Hindlimb muscle (tissue), 1 donor: ENCODE measurements around the gene VWA5A. TPM values are rescaled to one million over a fixed set of nuclear protein-coding genes. Genes with fewer than 3 reads are reported as not detected.
"Not testable (repeated sequence)": the region's sequence is repeated elsewhere in the genome, so short reads cannot be mapped to it uniquely, and the experiment has no call there.

Experiments
- DNase-seq: peaks from one replicate; pipeline ENCODE4 v3.0.0-alpha.2; 2013
- polyA plus RNA-seq: library from polyadenylated mRNA; unstranded; fragments of 120-200 nt; gene quantifications from one replicate; pipeline ENCODE4 v1.2.1, GENCODE V29; 2013; ENCODE audit not compliant: insufficient read length

The VWA5A gene
- polyA plus RNA-seq, 1 donor = 101 TPM

DNA sequence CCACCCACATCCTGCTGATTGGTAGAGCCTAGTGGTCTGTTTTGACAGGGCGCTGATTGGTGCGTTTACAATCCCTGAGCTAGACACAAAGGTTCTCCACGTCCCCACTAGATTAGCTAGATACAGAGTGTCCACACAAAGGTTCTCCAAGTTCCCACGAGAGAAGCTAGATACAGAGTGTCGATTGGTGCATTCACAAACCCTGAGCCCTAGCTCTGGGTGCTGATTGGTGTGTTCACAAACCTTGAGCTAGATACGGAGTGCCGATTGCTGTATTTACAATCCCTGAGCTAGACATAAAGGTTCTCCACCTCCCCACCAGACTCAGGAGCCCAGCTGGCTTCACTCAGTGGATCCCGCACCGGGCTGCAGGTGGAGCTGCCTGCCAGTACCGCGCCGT lies 55.1 kb downstream of the VWA5A start:
- DNase-seq = not testable (repeated sequence)

GRCh38 chr11:124170801-124171586 lies 55.7 kb downstream of the VWA5A start:
- DNase-seq = no peak

- DNase-seq = no peak
Measured at GRCh38 chr11:124172101-124172500, 56.9 kb downstream of the VWA5A start.

GRCh38 chr11:124172599-124172998 lies 57.3 kb downstream of the VWA5A start:
- no peak for DNase-seq

DNA sequence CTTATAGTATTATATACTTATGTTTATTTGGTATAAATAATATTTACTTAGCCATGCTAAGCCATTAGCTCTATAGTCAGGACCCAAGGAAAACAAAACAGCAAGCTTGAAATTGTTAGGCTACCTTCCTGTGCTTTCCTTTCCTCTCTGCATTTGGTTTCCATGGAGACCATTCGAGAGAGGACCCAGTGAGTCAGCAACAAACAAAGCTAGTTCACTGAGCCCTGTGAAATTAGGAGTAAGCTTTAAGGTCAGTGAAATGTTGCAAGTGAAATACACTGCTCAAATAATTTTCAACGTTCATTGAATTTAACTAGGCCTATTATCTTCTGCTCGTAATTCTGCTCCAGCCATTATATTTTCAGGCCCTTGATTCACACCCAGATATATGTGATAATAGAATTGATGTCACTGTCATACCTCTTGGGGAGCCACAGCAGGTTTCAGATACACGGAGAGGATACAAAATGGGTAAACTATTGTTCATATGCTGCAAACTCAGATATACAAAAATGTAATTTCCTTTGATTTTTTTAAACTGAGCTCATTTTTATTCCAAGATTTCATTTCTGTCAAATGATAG lies 58.8 kb downstream of the VWA5A start:
- no peak for DNase-seq

GRCh38 chr11:124176925-124177715 lies 61.9 kb downstream of the VWA5A start:
- DNase-seq = no peak

- DNase-seq = no peak
Measured at GRCh38 chr11:124179310-124179709, 64.1 kb downstream of the VWA5A start.

DNA sequence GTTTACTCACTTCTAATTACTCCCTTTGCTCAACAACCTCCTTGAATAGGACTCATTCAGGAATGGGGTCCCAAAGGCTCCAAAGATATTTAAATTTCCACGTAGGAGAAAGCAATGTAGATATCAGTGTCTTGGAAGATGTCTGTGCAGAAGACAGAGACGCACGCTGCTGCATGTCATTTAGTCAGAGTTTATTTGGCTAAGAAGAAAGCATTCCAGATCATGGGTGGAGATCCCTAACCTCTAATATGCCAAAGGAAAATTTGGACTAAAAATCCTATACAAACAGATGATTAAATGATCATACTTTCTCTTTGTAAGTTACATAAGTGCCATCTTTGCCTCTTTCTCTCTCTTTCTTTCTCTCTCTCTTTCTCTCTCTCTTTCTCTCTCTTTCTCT lies 67.8 kb downstream of the VWA5A start, which contains the start of gene OR10D3:
OR10D3 (plus strand) TSS at position 278 of the 400 bp plus-strand sequence. CDS start 1,925 bp downstream, outside the sequence.
- DNase-seq = no peak

GRCh38 chr11:124190298-124191139 lies 75.3 kb downstream of the VWA5A start:
- DNase-seq = peak; percentile 38

DNA sequence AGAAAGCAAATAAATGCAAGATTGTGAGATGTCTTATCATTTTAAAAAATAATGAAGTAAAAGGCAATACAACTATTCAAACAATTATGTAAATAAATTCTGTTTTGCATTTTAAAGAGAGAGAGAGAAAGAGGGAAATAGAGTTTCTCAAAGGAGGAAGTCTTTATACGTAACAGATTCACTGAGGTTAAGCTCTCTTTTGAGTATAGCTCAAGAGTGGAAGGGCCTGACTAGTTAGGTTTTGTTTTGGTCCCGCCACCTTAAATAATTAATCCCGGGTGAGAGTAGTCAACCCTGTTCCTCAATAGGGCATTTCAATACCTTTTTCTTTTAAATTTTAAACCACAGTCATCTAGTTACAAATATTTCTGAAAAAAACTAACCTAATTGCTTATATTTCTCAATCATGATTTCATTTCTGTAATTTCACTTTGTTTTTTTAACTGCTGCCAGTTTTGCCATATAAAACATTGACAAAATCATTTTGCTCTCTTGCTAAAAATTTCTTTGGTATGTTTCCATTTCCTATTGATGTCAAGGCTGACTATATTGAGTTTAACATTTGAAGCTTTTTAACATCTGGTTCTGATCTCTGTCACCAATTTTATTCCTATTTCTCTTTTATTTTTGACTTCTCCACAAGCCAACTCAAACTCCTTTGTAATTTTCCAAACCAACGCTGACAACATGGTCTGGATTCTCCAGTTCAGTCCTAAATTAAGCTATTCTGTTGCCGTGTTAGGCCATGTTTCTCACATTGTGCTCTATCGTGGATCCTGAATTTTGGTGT lies 78.2 kb downstream of the VWA5A start:
- no peak for DNase-seq

DNA sequence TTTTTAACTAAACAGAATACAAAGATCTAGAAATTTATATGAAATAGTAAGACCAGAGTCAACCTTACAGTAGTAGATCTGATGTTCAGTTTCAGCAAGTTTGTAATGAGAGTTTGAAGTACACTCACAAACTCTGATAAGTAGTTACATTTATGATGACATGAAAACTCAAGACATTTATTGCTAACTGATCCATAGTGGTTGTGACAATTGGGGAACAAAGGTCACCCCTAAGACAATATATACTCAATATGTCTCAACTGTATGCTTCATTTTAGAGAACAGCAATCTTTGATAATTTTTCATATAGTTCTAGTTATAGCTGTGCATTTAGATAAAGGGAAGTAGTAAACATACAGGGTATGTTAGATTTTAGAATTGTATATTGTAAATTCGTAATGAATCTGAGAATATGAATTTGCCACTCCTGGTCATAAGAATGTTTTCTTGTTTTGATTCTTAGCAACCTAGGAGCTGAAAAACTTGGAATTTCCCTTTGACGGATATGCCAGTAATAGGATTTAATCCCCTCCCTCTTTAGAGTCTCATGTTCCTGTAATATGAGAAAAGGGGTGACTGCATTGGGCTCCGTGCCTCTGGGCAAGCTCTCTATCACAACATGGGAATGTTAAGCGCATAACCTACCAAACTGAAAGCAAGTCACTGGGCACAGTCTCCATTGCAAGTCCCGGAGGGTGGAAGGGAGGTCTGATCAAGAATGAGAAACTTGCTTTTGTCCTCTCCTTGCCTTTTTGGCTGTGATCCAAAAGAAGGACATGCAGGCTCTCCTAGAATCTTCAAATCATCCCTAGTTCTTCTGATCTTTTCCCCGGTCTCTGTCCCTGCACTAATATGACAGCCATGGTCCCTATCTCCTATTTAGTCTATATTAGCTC lies 79.3 kb downstream of the VWA5A start:
- peak; percentile 36 for DNase-seq

GRCh38 chr11:124195189-124195734 lies 80.0 kb downstream of the VWA5A start:
- peak; percentile 33 for DNase-seq

Other genes with a start within 250 kb of the VWA5A start
- not detected for gene TMEM225, start 229.8 kb upstream of the VWA5A start, polyA plus RNA-seq
- 0.18 TPM for gene OR8D4, start 213.3 kb upstream of the VWA5A start, polyA plus RNA-seq
- gene OR4D5, start 175.8 kb upstream of the VWA5A start, polyA plus RNA-seq = not detected
- not detected for gene OR6T1, start 171.6 kb upstream of the VWA5A start, polyA plus RNA-seq
- gene OR10S1, start 137.7 kb upstream of the VWA5A start, polyA plus RNA-seq = not detected
- gene OR10G6, start 120.3 kb upstream of the VWA5A start, polyA plus RNA-seq = not detected
- not detected for gene OR10G4, start 102.5 kb upstream of the VWA5A start, polyA plus RNA-seq
- not detected for gene OR10G9, start 92.4 kb upstream of the VWA5A start, polyA plus RNA-seq
- gene OR10G8, start 88.7 kb upstream of the VWA5A start, polyA plus RNA-seq = not detected
- gene OR10G7, start 74.1 kb upstream of the VWA5A start, polyA plus RNA-seq = not detected
- gene OR10D3, start 67.9 kb downstream of the VWA5A start, polyA plus RNA-seq = not detected
- gene OR8G1, start 125.6 kb downstream of the VWA5A start, polyA plus RNA-seq = not detected
- not detected for gene OR8G5, start 140.9 kb downstream of the VWA5A start, polyA plus RNA-seq
- gene OR8D1, start 198.5 kb downstream of the VWA5A start, polyA plus RNA-seq = not detected
- gene OR8D2, start 204.7 kb downstream of the VWA5A start, polyA plus RNA-seq = not detected